Measurements from ENCODE around the gene PALD1. TPM values are rescaled to one million over a fixed set of nuclear protein-coding genes. Genes with fewer than 3 reads are reported as not detected.
A peak's percentile ranks its signal among the peaks of the same experiment; 100 is the strongest.
"Not testable (repeated sequence)": the region's sequence is repeated elsewhere in the genome, so short reads cannot be mapped to it uniquely, and the experiment has no call there.

PALD1 gene
- total RNA-seq, 1 donor from 2014 or later = not detected

DNA sequence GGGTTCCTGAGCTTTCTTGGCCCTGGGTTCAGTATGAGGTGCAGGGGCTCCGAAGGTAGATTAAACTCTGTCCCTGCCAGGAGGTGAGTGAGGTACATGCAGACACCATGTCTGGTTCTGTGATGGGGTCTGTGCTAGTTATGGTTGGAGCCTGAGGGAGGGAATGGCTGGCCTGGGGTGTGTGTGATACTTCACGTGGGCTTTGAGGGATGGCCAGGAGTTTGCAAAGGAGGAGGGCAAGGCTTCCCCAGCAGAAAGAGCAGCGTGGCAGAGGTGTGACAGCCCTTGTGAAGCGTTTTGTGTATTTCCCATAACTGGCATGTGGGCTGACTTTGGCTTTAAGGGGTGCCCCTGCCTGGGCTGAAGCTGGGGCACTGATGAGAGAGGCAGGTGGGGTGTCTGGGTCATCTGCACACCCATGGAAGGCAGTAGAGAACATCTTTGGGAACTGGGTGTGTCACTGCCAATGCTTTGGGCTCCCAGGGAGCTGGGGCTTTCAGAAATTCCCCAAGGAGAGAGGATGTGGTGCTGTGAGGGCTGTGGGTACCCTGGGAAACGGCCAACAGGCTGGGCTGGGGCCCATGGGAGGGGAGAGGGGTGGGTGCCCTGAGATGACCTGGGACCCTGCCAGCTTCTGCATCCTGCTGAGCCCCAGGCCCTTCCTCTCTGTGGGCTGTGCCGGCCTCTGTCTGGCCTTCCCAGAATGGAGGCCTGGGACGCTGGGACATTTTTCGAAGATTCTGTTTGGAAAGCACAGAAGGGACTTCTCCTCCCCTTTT, 4.6 kb downstream of the PALD1 start:
- H3K4me3 ChIP-seq (ENCODE audit: low read depth, low read length) = no peak overlapping the region
- no peaks in the 10 kb centered on the region for H3K36me3 ChIP-seq (ENCODE audit: control insufficient read depth, insufficient read depth, low read length)
- H3K27me3 ChIP-seq (ENCODE audit: control insufficient read depth, insufficient read depth, low read length) = peaks cover 27% of the 10 kb centered on the region
- DNase-seq (ENCODE audit: low read depth) = no peak
- no peak for FAIRE-seq
- TF ChIP-seq, protein P1, sequence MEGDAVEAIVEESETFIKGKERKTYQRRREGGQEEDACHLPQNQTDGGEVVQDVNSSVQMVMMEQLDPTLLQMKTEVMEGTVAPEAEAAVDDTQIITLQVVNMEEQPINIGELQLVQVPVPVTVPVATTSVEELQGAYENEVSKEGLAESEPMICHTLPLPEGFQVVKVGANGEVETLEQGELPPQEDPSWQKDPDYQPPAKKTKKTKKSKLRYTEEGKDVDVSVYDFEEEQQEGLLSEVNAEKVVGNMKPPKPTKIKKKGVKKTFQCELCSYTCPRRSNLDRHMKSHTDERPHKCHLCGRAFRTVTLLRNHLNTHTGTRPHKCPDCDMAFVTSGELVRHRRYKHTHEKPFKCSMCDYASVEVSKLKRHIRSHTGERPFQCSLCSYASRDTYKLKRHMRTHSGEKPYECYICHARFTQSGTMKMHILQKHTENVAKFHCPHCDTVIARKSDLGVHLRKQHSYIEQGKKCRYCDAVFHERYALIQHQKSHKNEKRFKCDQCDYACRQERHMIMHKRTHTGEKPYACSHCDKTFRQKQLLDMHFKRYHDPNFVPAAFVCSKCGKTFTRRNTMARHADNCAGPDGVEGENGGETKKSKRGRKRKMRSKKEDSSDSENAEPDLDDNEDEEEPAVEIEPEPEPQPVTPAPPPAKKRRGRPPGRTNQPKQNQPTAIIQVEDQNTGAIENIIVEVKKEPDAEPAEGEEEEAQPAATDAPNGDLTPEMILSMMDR (IDR thresholded peaks at IDR 0.05; ENCODE audit: insufficient read depth, low read length, severe bottlenecking) = no peak

DNA sequence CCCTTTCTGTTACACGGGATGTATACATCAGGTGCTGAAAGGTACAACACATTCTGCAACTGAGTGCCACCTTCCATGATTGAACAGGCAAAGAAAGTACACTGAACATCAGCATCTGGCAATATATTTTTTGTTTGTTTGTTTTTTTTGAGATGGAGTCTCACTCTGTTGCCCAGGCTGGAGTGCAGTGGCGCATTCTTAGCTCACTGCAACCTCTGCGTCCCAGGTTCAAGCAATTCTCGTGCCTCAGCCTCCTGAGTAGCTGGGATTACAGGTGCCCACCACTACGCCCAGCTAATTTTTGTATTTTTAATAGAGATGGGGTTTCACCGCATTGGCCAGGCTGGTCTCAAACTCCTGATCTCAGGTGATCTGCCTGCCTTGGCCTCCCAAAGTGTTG, 5.3 kb downstream of the PALD1 start:
- not testable (repeated sequence) for FAIRE-seq; H3K4me3 ChIP-seq (ENCODE audit: low read depth, low read length); H3K36me3 ChIP-seq (ENCODE audit: control insufficient read depth, insufficient read depth, low read length); DNase-seq (ENCODE audit: low read depth)
- peaks cover 27% of the 10 kb centered on the region for H3K27me3 ChIP-seq (ENCODE audit: control insufficient read depth, insufficient read depth, low read length)

DNA sequence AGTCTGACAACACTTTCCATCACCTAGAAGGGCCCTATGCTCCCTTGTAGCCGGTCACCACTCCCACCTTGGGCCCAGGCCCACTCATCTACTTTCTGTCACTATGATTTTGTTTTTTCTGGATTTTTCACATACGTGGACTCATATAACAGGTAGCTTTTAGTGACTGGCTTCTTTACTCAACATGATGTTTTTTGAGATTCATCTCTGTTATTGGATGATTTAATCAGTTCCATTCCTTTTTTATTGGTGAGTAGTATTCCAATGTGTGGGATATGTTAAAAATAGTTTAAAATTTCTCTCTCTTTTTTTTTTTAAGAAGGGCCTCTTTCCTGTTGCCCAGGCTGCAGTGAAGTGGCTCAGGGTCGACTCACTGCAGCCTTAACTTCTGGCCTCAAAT, 9.3 kb downstream of the PALD1 start:
- no peak for FAIRE-seq
- TF ChIP-seq, protein P1 (IDR thresholded peaks at IDR 0.05; ENCODE audit: insufficient read depth, low read length, severe bottlenecking) = no peak
- peaks cover 8% of the 10 kb centered on the region for H3K27me3 ChIP-seq (ENCODE audit: control insufficient read depth, insufficient read depth, low read length)

DNA sequence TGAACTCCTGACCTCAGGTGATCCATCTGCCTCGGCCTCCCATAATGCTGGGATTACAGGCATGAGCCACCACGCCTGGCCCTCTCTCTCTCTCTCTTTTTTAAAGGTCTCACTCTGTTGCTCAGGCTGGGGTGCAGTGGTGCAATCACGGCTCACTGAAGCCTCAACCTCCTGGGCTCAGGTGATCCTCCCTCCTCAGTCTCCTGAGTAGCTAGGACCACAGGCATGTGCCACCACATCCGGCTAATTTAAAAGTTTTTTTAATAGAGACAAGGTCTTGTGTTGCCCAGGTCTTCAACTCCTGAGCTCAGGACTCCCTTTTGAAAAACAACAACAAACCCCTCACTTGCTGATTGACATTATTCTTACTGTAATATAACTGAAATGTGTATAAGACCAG, 11.6 kb downstream of the PALD1 start:
- Histone ChIP-seq H3K36me3 (ENCODE audit: control insufficient read depth, insufficient read depth, low read length) (no peaks in the 10 kb centered on the region), H3K27me3 (ENCODE audit: control insufficient read depth, insufficient read depth, low read length) (peaks cover 14% of the 10 kb centered on the region), H3K4me3 (ENCODE audit: low read depth, low read length) (no peak overlapping the region)
- FAIRE-seq = no peak
- DNase-seq (ENCODE audit: low read depth) = no peak
- TF ChIP-seq, protein P1 (IDR thresholded peaks at IDR 0.05; ENCODE audit: insufficient read depth, low read length, severe bottlenecking) = no peak

More for the DNA sequence above, 9.3 kb downstream of the PALD1 start:
- H3K36me3 ChIP-seq (ENCODE audit: control insufficient read depth, insufficient read depth, low read length) = no peaks in the 10 kb centered on the region
- DNase-seq (ENCODE audit: low read depth) = no peak
- H3K4me3 ChIP-seq (ENCODE audit: low read depth, low read length) = no peak overlapping the region

DNA sequence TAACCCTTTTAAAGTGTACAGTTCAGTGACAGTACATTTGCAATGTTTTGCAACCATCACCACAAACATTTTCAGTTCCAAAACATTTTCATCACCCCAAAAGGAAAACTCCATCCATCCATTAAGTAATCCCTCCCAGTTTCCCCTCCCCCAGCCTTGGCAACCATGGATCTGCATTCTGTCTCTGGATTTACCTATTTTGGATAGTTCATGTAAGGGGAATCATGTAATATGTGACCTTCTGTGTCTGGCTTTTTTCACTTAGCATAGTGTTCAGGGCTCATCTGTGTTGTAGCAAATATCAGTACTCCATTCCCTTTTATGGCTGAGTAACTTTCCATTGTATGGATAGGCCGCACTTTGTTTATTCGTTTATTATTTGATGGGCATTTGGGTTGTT, 13.0 kb downstream of the PALD1 start:
- TF ChIP-seq, protein P1 (IDR thresholded peaks at IDR 0.05; ENCODE audit: insufficient read depth, low read length, severe bottlenecking) = no peak
- Histone ChIP-seq H3K4me3 (ENCODE audit: low read depth, low read length) (no peak overlapping the region), H3K36me3 (ENCODE audit: control insufficient read depth, insufficient read depth, low read length) (no peaks in the 10 kb centered on the region), H3K27me3 (ENCODE audit: control insufficient read depth, insufficient read depth, low read length) (peaks cover 14% of the 10 kb centered on the region)
- FAIRE-seq (no peak), DNase-seq (ENCODE audit: low read depth) (no peak)

DNA sequence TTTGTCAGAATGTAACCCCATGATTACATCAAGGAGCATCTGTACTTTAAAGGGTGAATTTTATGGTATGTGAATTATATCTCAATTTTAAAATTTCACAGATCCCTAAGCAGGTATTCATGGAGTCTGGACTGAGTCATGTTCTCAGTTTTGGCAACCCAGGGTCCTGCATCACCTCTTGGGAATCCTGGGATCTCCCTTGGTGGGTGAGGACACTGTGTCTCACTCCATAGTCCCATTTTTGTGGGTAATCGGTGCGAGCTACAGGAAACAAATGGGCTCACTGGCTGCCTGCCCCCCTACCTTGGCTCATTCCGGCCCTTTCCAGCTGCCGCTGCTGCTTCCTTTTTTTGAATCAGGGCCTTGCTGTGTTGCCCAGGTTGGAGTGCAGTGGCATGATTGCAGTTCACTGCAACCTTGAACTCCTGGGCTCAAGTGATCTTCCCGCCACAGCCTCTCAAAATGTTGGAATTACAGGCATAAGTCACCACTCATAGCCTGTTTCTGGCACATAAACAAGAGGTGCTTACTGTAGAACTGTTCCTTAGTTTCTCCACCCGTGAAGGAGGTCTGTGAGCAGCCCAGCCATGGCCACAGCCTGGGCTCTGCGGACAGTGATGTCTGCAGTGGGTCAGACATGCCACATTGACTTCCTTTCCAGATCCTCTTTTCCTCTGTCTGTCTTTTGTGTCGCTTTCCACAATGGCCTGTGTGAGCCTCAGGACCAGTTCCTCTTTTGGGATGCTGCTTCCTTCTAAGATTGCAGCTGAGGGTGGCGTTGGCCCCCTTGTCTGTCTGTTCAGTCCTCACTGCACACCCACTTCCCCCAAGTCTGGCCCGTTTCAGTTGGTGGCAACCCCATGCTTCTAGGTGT, 14.5 kb downstream of the PALD1 start:
- Histone ChIP-seq H3K36me3 (ENCODE audit: control insufficient read depth, insufficient read depth, low read length) (no peaks in the 10 kb centered on the region), H3K27me3 (ENCODE audit: control insufficient read depth, insufficient read depth, low read length) (peaks cover 16% of the 10 kb centered on the region), H3K4me3 (ENCODE audit: low read depth, low read length) (no peak overlapping the region)
- TF ChIP-seq, protein P1 (IDR thresholded peaks at IDR 0.05; ENCODE audit: insufficient read depth, low read length, severe bottlenecking) = no peak
- peak; percentile 7 for FAIRE-seq
- peak; percentile 12 for DNase-seq (ENCODE audit: low read depth)

All from bronchial epithelial cell (primary cell).